ENCODE results near the gene ANKRD31.

The ANKRD31 gene

DNA sequence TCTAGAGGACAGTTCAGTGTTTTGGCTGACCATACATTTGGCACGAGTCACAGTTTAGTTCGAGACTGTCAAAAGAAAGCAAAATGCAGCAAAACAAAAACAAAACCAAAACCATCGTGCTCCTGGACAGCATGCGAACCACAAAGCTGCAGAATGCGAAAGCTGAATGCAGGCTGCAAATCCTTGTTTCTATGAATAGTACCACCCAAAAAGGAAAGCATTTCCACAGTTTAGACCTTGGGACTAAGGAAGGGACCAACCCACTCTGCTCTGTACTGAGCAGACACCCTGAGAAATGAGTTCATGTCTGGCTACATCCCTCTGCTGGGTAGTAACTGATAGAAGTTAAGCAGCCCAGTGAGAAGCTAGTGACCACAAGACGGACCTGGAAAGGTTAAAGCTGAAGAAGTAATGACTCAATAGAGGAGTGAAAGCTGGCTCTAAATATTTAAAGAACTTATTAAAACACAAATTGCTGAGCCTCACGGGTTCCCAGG, 188.2 kb downstream of the ANKRD31 start:
- peaks cover 8% of the 10 kb centered on the region for H3K4me1 Mint-ChIP-seq

GRCh38 chr5:75047356-75047755, 189.3 kb downstream of the ANKRD31 start:
- no peak overlapping the region for H3K27ac Mint-ChIP-seq
- H3K9me3 Mint-ChIP-seq, result no peaks in the 10 kb centered on the region
- no peaks in the 10 kb centered on the region for H3K36me3 Mint-ChIP-seq (ENCODE audit: low read depth)
- peaks cover 7% of the 10 kb centered on the region for H3K4me1 Mint-ChIP-seq
- no peak overlapping the region for H3K4me3 Mint-ChIP-seq
- TF ChIP-seq, protein P1, sequence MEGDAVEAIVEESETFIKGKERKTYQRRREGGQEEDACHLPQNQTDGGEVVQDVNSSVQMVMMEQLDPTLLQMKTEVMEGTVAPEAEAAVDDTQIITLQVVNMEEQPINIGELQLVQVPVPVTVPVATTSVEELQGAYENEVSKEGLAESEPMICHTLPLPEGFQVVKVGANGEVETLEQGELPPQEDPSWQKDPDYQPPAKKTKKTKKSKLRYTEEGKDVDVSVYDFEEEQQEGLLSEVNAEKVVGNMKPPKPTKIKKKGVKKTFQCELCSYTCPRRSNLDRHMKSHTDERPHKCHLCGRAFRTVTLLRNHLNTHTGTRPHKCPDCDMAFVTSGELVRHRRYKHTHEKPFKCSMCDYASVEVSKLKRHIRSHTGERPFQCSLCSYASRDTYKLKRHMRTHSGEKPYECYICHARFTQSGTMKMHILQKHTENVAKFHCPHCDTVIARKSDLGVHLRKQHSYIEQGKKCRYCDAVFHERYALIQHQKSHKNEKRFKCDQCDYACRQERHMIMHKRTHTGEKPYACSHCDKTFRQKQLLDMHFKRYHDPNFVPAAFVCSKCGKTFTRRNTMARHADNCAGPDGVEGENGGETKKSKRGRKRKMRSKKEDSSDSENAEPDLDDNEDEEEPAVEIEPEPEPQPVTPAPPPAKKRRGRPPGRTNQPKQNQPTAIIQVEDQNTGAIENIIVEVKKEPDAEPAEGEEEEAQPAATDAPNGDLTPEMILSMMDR (IDR thresholded peaks at IDR 0.05; ENCODE audit: unreplicated experiment in 3 of 3), result no peak
- peaks cover 42% of the 10 kb centered on the region for H3K27me3 Mint-ChIP-seq (ENCODE audit: low read depth)

More for the DNA sequence above, 188.2 kb downstream of the ANKRD31 start:
- TF ChIP-seq, protein P1 (IDR thresholded peaks at IDR 0.05; ENCODE audit: unreplicated experiment in 3 of 3), result no peak
- Mint-ChIP-seq H3K4me3 (no peak overlapping the region), H3K27me3 (ENCODE audit: low read depth) (peaks cover 44% of the 10 kb centered on the region), H3K27ac (no peak overlapping the region), H3K36me3 (ENCODE audit: low read depth) (no peaks in the 10 kb centered on the region), H3K9me3 (no peaks in the 10 kb centered on the region)

DNA sequence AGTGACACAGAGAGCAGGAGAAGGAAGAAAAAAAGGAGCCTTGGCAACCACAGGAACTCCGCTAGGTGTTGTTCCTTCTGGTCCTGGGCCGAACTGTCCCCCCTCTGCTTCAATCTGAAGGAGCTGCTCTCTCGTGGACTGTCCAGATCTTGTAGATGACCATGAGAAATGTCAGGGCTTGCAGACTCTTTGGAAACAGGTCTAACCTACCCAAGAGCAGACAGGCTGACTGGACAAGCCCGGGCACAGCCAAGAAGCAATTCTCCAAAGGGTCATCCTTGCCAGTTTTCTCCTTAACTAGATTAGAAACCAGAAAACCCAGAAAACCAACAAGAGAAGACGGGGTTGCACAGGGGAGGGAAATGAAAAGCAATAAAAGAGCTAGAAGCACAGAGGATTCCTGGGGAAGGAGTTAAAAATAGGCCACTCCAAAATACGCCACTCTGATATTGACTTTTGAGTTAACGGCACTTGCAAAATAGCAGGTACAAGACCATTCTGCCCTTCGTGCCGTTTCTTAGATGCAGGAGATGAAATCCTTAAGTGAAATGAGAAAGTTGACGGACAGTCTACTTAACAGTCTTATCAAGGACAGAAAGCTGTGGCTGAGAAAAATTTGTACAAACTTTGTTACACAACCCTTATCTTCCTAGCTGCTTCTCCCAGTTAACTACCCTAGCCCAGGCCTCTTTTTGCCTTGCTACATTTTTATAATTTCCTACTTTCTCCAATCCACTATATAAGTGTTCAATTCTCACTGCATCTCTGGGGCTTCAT, 190.1 kb downstream of the ANKRD31 start:
- TF ChIP-seq, protein P1 (IDR thresholded peaks at IDR 0.05; ENCODE audit: unreplicated experiment in 3 of 3), result no peak
- peaks cover 34% of the 10 kb centered on the region for H3K27me3 Mint-ChIP-seq (ENCODE audit: low read depth)
- no peaks in the 10 kb centered on the region for H3K36me3 Mint-ChIP-seq (ENCODE audit: low read depth)
- no peak overlapping the region for H3K27ac Mint-ChIP-seq
- no peaks in the 10 kb centered on the region for H3K9me3 Mint-ChIP-seq
- H3K4me3 Mint-ChIP-seq, result no peak overlapping the region
- H3K4me1 Mint-ChIP-seq, result no peaks in the 10 kb centered on the region

GRCh38 chr5:75045071-75045470, 191.6 kb downstream of the ANKRD31 start:
- TF ChIP-seq, protein P1 (IDR thresholded peaks at IDR 0.05; ENCODE audit: unreplicated experiment in 3 of 3), result no peak
- Mint-ChIP-seq H3K4me3 (no peak overlapping the region), H3K9me3 (no peaks in the 10 kb centered on the region), H3K36me3 (ENCODE audit: low read depth) (no peaks in the 10 kb centered on the region), H3K27ac (no peak overlapping the region), H3K27me3 (ENCODE audit: low read depth) (peaks cover 20% of the 10 kb centered on the region), H3K4me1 (no peaks in the 10 kb centered on the region)

GRCh38 chr5:75044406-75044805, 192.3 kb downstream of the ANKRD31 start:
- Mint-ChIP-seq H3K4me1 (no peaks in the 10 kb centered on the region), H3K9me3 (no peaks in the 10 kb centered on the region), H3K36me3 (ENCODE audit: low read depth) (no peaks in the 10 kb centered on the region), H3K27ac (no peak overlapping the region), H3K27me3 (ENCODE audit: low read depth) (peaks cover 15% of the 10 kb centered on the region), H3K4me3 (no peak overlapping the region)
- TF ChIP-seq, protein P1 (IDR thresholded peaks at IDR 0.05; ENCODE audit: unreplicated experiment in 3 of 3), result no peak

Data from nephron (organoid).